Panc1 (cell line): ENCODE results near the gene DPYD. TPM values are rescaled to one million over a fixed set of nuclear protein-coding genes. Genes with fewer than 3 reads are reported as not detected.

Source experiments
- ATAC-seq: fragments of 200-7000 bp; cut with Tn5 transposase; 2 replicates; pipeline ENCODE4 v1.9.1; 2020; ENCODE audit warnings: mild to moderate bottlenecking, moderate library complexity
- BruUV-seq: library from RNA; stranded (reverse); fragments of 400-500 nt; replicated peaks from 2 replicates; lab custom pipeline; 2021; lab: Mats Ljungman, UMichigan
- CTCF ChIA-PET: fragments of 300-600 bp; sonication (Branson Sonifier 250); formaldehyde crosslinking; loops from one replicate; lab custom pipeline; 2022; ENCODE audit warnings: antibody characterized with exemption; lab: Charles Lee
- POLR2A ChIA-PET: fragments of 300-600 bp; sonication (Branson Sonifier 250); formaldehyde crosslinking; loops from one replicate; lab custom pipeline; 2022; ENCODE audit warnings: antibody characterized with exemption; lab: Charles Lee
- DNase-seq: peaks from one replicate; pipeline ENCODE4 v3.0.0-alpha.2; 2010; ENCODE audit warnings: low read depth, low spot score
- H3K27ac ChIP-seq: 2 replicates; pipeline ENCODE4 v1.5.1; 2011; ENCODE audit warnings: mild to moderate bottlenecking, low read length, inconsistent platforms
- H3K27me3 ChIP-seq: fragments of 200-500 bp; sonication (Bioruptor generic); 2 replicates; pipeline ENCODE4 v1.6.0; 2014; ENCODE audit warnings: low read length, inconsistent platforms; ENCODE audit not compliant: control insufficient read depth, insufficient read depth
- H3K36me3 ChIP-seq: fragments of 200-500 bp; sonication (Bioruptor generic); 2 replicates; pipeline ENCODE4 v1.5.1; 2014; ENCODE audit warnings: inconsistent platforms, mild to moderate bottlenecking, low read length, moderate library complexity; ENCODE audit not compliant: control insufficient read depth, insufficient read depth
- H3K4me1 ChIP-seq: 2 replicates; pipeline ENCODE4 v1.5.1; 2011; ENCODE audit warnings: inconsistent platforms, mild to moderate bottlenecking, low read length, moderate library complexity; ENCODE audit not compliant: control insufficient read depth, insufficient read depth
- H3K4me3 ChIP-seq, 2 experiments: 2 replicates each; pipeline ENCODE4 v1.5.1; 2011 to 2012; ENCODE audit warnings: low read depth in 2 of 2, low read length in 2 of 2, mild to moderate bottlenecking in 2 of 2, inconsistent platforms in 1 of 2, moderate library complexity in 1 of 2
- H3K9me3 ChIP-seq: fragments of 200-500 bp; sonication (Bioruptor generic); 2 replicates; pipeline ENCODE4 v1.5.1; 2014; ENCODE audit warnings: low read depth, mild to moderate bottlenecking, inconsistent platforms, low read length, moderate library complexity; ENCODE audit not compliant: control insufficient read depth, insufficient read depth
- CTCF ChIP-seq: fragments of 450-650 bp; IDR thresholded peaks from 2 replicates; pipeline ENCODE4 v1.5.1; 2017; ENCODE audit warnings: mild to moderate bottlenecking
- POLR2AphosphoS5 ChIP-seq: IDR thresholded peaks from 2 replicates; pipeline ENCODE4 v1.6.1; 2012; ENCODE audit warnings: mild to moderate bottlenecking, low read depth, low read length, moderate library complexity
- SIN3A ChIP-seq: IDR thresholded peaks from 2 replicates; pipeline ENCODE4 v1.6.1; 2012; ENCODE audit warnings: low read depth, mild to moderate bottlenecking, low read length, moderate library complexity, borderline replicate concordance; ENCODE audit not compliant: insufficient read depth
- TCF7L2 ChIP-seq: IDR thresholded peaks from 2 replicates; pipeline ENCODE4 v1.6.1; 2011; ENCODE audit warnings: mild to moderate bottlenecking, low read depth, low read length, inconsistent platforms
- in situ Hi-C: cut with HindIII; loops from 2 replicates; pipeline ENCODE4 v1.10.0; 2016; ENCODE audit warnings: low sequenced_read_pairs, low pct_unique_long_range_greater_than_20kb
- intact Hi-C: fragments of 100-400 bp; cut with micrococcal nuclease; formaldehyde crosslinking; loops from one replicate; pipeline ENCODE4 v1.10.0; 2022; ENCODE audit not compliant: unreplicated experiment
- total RNA-seq: library from RNA; stranded (reverse); gene quantifications from one replicate; pipeline ENCODE4 v1.2.1, GENCODE V29; 2021; ENCODE audit not compliant: unreplicated experiment
- TF ChIP-seq, protein P1 (sequence below), 2 experiments: IDR thresholded peaks; 2 replicates each; pipeline ENCODE4 v1.6.1; 2011 to 2012; ENCODE audit warnings: low read depth in 2 of 2, control low read depth in 1 of 2, low read length in 1 of 2, mild to moderate bottlenecking in 1 of 2, moderate library complexity in 1 of 2; ENCODE audit not compliant: insufficient read depth in 1 of 2

Gene DPYD
- total RNA-seq, 1 experiment from 2014 or later = 2.0 TPM

DNA sequence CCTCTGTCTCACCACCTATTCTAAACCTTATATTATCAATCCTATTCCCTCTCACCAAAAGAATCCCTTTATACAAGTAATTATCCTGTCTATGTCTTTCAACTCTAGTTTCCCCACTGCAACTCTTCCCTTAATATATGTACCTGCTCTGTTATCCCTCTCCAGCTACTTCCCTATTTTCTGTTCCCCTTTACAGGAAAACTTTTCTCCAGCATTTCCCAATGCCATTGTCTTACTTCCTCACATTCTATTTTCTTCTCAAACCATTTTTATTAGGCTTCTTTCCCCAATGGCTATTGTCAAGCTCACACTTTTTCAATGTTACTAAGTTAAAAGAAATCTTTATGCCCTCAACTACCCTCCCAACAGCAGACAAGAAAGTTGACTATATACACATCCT, 11.6 kb downstream of the DPYD start:
- intact Hi-C loops (no loop called here), in situ Hi-C loops (no loop called here)
- H3K9me3 ChIP-seq = no peaks in the 10 kb centered on the region
- H3K36me3 ChIP-seq = no peaks in the 10 kb centered on the region
- H3K4me1 ChIP-seq = no peaks in the 10 kb centered on the region
- ATAC-seq = no peak
- ChIA-PET CTCF (no interaction called here), POLR2A (no interaction called here)
- TF ChIP-seq TCF7L2 (no peak), POLR2AphosphoS5 (no peak), SIN3A (no peak), CTCF (no peak)
- TF ChIP-seq, protein P1, sequence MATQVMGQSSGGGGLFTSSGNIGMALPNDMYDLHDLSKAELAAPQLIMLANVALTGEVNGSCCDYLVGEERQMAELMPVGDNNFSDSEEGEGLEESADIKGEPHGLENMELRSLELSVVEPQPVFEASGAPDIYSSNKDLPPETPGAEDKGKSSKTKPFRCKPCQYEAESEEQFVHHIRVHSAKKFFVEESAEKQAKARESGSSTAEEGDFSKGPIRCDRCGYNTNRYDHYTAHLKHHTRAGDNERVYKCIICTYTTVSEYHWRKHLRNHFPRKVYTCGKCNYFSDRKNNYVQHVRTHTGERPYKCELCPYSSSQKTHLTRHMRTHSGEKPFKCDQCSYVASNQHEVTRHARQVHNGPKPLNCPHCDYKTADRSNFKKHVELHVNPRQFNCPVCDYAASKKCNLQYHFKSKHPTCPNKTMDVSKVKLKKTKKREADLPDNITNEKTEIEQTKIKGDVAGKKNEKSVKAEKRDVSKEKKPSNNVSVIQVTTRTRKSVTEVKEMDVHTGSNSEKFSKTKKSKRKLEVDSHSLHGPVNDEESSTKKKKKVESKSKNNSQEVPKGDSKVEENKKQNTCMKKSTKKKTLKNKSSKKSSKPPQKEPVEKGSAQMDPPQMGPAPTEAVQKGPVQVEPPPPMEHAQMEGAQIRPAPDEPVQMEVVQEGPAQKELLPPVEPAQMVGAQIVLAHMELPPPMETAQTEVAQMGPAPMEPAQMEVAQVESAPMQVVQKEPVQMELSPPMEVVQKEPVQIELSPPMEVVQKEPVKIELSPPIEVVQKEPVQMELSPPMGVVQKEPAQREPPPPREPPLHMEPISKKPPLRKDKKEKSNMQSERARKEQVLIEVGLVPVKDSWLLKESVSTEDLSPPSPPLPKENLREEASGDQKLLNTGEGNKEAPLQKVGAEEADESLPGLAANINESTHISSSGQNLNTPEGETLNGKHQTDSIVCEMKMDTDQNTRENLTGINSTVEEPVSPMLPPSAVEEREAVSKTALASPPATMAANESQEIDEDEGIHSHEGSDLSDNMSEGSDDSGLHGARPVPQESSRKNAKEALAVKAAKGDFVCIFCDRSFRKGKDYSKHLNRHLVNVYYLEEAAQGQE (IDR thresholded peaks at IDR 0.05; ENCODE audit: insufficient read depth in 1 of 2, low read depth in 2 of 2, low read length in 1 of 2) = no peak
- H3K4me3 ChIP-seq = no peak overlapping the region
- no peaks in the 10 kb centered on the region for H3K27me3 ChIP-seq
- H3K27ac ChIP-seq = no peak overlapping the region
- no peak for DNase-seq
- BruUV-seq = no TSS peak

DNA sequence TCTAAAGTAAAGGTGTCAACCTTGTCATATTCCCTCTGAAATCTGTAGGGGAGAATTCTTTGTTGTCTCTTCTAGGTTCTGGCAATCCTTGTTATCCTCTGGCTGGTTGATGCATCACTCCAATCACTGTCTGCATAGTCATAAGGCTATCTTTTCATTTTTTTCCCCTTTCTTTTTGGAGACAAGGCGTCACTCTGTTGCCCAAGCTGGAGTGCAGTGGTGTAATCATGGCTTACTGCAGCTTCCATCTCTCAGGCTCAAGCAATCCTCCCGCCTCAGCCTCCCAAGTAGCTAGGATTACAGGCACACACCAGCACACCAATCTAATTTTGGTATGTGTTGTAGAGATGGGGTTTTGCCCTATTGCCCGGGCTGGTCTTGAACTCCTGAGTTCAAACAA, 12.9 kb downstream of the DPYD start:
- intact Hi-C loops (no loop called here), in situ Hi-C loops (no loop called here)
- ATAC-seq (no peak), DNase-seq (no peak)
- Histone ChIP-seq H3K9me3 (no peaks in the 10 kb centered on the region), H3K36me3 (no peaks in the 10 kb centered on the region), H3K27ac (no peak overlapping the region), H3K4me1 (no peaks in the 10 kb centered on the region), H3K4me3 (no peak overlapping the region), H3K27me3 (no peaks in the 10 kb centered on the region)
- CTCF ChIA-PET = no interaction called here
- POLR2A ChIA-PET = no interaction called here
- no peak for TF ChIP-seq TCF7L2
- no peak for TF ChIP-seq CTCF
- no TSS peak for BruUV-seq
